PC-9 (cell line): ENCODE results near the gene ARPC5.

Experiments
- CTCF ChIP-seq: fragments of 200-600 bp; sonication (generic); conservative IDR thresholded peaks from 2 replicates; pipeline ENCODE4 v1.6.1; 2017; ENCODE audit warnings: mixed run types, antibody characterized with exemption, mild to moderate bottlenecking, moderate library complexity
- EZH2 ChIP-seq: fragments of 200-600 bp; sonication (generic); IDR thresholded peaks from 2 replicates; pipeline ENCODE4 v1.8.0; 2017; ENCODE audit warnings: antibody characterized with exemption, low read depth

GRCh38 chr1:183582021-183582713 lies 53.4 kb downstream of the ARPC5 start:
- TF ChIP-seq EZH2 = no peak
- TF ChIP-seq CTCF = no peak
